Astrocyte (in vitro differentiated cells and primary cell): ENCODE results near the gene NCDN.

Experiments
- EZH2 ChIP-seq: IDR thresholded peaks from 2 replicates; pipeline ENCODE4 v1.6.1; 2012; ENCODE audit warnings: mild to moderate bottlenecking, low read length, inconsistent platforms; ENCODE audit not compliant: insufficient read depth
- TF ChIP-seq, protein P1 (sequence below): IDR thresholded peaks from 2 replicates; pipeline ENCODE4 v1.5.1; 2011; ENCODE audit warnings: low read depth, mild to moderate bottlenecking, inconsistent platforms, low read length, moderate library complexity; ENCODE audit not compliant: insufficient read depth

DNA sequence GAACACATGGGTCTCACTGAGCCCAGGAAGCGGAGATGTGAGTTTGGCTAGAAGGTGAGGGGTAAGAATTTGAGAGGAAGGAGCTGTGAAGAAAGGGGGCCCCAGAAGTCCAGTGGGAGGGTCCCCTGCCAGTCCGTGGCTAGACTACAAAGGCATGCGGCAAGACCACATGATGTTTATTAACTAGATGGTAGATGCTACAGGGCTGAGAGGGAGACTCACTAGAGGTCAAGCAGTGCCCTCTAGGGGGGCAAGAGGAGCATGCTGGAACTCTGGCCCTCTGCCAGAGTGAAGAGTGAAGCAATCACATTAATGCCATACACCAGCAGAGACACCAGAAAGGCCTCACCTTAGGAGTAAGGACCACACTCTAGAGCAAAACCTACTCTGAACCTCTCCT lies 12.6 kb upstream of the NCDN start:
- TF ChIP-seq, protein P1, sequence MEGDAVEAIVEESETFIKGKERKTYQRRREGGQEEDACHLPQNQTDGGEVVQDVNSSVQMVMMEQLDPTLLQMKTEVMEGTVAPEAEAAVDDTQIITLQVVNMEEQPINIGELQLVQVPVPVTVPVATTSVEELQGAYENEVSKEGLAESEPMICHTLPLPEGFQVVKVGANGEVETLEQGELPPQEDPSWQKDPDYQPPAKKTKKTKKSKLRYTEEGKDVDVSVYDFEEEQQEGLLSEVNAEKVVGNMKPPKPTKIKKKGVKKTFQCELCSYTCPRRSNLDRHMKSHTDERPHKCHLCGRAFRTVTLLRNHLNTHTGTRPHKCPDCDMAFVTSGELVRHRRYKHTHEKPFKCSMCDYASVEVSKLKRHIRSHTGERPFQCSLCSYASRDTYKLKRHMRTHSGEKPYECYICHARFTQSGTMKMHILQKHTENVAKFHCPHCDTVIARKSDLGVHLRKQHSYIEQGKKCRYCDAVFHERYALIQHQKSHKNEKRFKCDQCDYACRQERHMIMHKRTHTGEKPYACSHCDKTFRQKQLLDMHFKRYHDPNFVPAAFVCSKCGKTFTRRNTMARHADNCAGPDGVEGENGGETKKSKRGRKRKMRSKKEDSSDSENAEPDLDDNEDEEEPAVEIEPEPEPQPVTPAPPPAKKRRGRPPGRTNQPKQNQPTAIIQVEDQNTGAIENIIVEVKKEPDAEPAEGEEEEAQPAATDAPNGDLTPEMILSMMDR, result no peak
- TF ChIP-seq EZH2, result no peak
